Loucy (cell line): ENCODE data around the gene UGGT2.

Source experiments
- EZH2phosphoT487 ChIP-seq: fragments of 200-600 bp; IDR thresholded peaks from 2 replicates; pipeline ENCODE4 v1.6.1; 2018; ENCODE audit warnings: antibody characterized with exemption, mild to moderate bottlenecking, moderate library complexity, borderline replicate concordance
- TF ChIP-seq, protein P1 (sequence below): fragments of 200-600 bp; sonication (generic); conservative IDR thresholded peaks from 2 replicates; pipeline ENCODE4 v1.5.1; 2014; ENCODE audit warnings: mild to moderate bottlenecking, antibody characterized with exemption, low read length

DNA sequence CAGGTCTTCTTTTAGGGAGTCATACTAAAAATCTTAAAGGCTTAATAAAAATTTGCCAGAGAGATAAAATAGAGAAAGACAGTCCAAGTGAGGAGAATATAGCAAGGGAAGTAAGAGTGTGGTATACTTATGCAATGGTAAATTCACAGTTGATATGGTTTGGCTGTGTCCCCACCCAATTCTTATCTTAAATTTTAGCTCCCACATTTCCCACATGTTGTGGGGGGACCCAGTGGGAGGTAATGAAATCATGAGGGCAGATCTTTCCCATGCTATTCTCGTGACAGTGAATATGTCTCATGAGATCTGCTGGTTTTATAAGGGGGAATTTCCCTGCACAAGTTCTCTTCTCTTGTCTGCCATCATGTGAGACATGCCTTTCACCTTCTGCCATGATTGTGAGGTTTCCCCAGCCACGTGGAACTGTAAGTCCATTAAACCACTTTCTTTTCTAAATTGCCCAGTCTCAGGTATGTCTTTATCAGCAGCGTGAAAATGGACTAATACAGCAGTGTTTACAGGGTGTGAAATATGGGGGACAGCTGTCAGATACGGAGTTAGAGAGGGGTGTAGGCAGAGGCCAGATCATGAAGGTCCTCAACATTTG lies 115.4 kb downstream of the UGGT2 start:
- TF ChIP-seq, protein P1, sequence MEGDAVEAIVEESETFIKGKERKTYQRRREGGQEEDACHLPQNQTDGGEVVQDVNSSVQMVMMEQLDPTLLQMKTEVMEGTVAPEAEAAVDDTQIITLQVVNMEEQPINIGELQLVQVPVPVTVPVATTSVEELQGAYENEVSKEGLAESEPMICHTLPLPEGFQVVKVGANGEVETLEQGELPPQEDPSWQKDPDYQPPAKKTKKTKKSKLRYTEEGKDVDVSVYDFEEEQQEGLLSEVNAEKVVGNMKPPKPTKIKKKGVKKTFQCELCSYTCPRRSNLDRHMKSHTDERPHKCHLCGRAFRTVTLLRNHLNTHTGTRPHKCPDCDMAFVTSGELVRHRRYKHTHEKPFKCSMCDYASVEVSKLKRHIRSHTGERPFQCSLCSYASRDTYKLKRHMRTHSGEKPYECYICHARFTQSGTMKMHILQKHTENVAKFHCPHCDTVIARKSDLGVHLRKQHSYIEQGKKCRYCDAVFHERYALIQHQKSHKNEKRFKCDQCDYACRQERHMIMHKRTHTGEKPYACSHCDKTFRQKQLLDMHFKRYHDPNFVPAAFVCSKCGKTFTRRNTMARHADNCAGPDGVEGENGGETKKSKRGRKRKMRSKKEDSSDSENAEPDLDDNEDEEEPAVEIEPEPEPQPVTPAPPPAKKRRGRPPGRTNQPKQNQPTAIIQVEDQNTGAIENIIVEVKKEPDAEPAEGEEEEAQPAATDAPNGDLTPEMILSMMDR: no peak
- TF ChIP-seq EZH2phosphoT487: no peak
